Stimulated activated CD8-positive, alpha-beta memory T cell treated with anti-CD3 and anti-CD28 coated beads, Interleukin-7, amount 100 ng/mL, for 4 hours (primary cell): ENCODE data around the gene OR2W3.
A peak's percentile ranks its signal among the peaks of the same experiment; 100 is the strongest.

Source experiments
- DNase-seq, 2 donors: peaks; one replicate each; pipeline ENCODE4 v3.0.0-alpha.2; 2020; ENCODE audit warnings: low read depth in 2 of 2

Gene OR2W3

DNA sequence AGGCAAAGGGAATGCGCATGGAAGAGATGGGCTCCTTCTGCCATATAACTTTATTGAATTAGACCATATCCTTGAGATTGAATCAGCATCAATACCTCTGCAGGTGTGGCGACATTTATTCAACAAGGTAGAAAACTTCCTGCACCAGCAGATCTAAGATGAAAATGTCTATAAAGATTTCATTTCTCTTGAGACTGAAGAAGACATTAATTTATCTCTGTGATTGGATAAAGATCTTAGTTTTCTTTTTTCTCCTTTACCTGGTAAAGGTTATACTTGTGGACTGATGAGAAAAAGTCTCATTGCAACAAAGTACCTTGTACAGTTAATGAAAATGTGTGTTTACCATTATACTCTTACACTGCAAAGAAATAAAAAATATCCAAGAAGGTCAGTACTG is 24.6 kb downstream of the OR2W3 start, which contains the start of gene OR2T8:
OR2T8 (plus strand) TSS at position 301 of the 400 bp plus-strand sequence. CDS start 766 bp downstream, outside the sequence.
- DNase-seq = no peak

- DNase-seq = no peak
Measured at GRCh38 chr1:247923941-247924340, 28.6 kb downstream of the OR2W3 start.

GRCh38 chr1:247924868-247925267 is 29.5 kb downstream of the OR2W3 start, which contains the start of gene OR2AJ1:
Gene OR2AJ1 (plus strand): TSS chr1:247924889. CDS start chr1:247933769, 8,880 bp downstream.
- DNase-seq = no peak

DNA sequence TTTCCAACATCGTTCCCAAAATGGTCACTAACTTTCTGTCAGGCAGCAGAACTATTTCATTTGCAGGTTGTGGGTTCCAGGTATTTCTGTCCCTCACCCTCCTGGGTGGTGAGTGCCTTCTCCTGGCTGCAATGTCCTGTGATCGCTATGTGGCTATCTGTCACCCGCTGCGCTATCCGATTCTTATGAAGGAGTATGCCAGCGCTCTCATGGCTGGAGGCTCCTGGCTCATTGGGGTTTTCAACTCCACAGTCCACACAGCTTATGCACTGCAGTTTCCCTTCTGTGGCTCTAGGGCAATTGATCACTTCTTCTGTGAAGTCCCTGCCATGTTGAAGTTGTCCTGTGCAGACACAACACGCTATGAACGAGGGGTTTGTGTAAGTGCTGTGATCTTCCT is 38.6 kb downstream of the OR2W3 start:
- no peak for DNase-seq

- DNase-seq = no peak
Measured at GRCh38 chr1:247935781-247936180, 40.4 kb downstream of the OR2W3 start.

DNA sequence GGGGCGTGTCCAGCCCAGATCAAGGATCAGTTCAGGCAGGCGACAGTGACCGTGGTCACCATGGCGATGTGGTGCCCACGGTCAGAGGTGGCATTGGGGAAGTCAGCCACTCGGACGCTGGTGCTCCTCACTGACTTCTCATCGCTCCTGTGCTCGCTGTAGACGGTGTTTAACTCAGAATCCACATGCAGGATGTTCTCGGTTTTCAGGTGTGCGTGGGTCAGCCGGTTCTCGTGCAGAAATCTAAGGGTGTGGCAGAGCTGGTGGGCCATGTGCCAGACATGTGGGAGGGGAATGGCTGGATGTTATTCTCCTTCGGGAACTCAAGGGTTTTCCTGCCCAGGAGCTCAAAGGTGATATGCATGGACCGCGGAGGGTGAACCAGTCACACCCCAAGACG is 41.0 kb downstream of the OR2W3 start:
- no peak for DNase-seq

- DNase-seq = peak; percentile 71 to 73
Measured at GRCh38 chr1:247936965-247937734, 41.8 kb downstream of the OR2W3 start.

DNA sequence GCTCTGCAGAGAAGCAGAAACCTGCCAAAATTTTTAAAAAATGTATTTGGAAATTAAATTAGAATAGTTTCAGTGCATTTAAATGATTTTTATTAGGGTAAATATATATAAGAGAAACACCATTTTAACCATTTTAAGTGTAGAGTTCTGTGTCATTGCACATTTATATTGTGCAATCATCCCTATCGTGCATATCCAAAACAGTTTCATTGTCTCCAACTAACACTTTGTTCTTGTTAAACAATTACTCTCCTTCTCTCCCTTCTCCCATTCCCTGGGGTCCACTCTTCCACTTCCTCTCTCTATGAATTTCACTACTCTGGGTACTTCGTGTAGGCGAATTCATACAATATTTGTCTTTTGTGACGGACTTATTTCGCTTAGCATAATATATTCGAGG is 47.2 kb downstream of the OR2W3 start:
- no peak for DNase-seq
